B cell (primary cell): ENCODE measurements around the gene NPSR1. TPM values are rescaled to one million over a fixed set of nuclear protein-coding genes. Genes with fewer than 3 reads are reported as not detected.

Experiments used
- ATAC-seq: fragments of 200-7000 bp; cut with Tn5 transposase; one replicate; pipeline ENCODE4 v1.10.0; 2021; ENCODE audit warnings: low read depth, mild to moderate bottlenecking, moderate number of reproducible peaks, moderate library complexity
- CTCF ChIA-PET: fragments of 350-600 bp; sonication (Branson Sonifier 250); formaldehyde crosslinking; loops from one replicate; lab custom pipeline; 2021; ENCODE audit warnings: antibody characterized with exemption, inconsistent platforms; lab: Charles Lee
- POLR2A ChIA-PET: fragments of 350-600 bp; sonication (Branson Sonifier 250); formaldehyde crosslinking; loops from one replicate; lab custom pipeline; 2021; ENCODE audit warnings: antibody characterized with exemption; lab: Charles Lee
- DNase-seq: peaks from one replicate; pipeline ENCODE4 v3.0.0; 2013
- H2AFZ ChIP-seq: 2 replicates; pipeline ENCODE4 v1.6.1; 2012; ENCODE audit warnings: mild to moderate bottlenecking, low read depth, low read length; ENCODE audit not compliant: insufficient read depth, poor library complexity, severe bottlenecking
- H3K27ac ChIP-seq, 2 donors: 1 replicate in 1 of 2; 2 replicates in 1 of 2; pipeline ENCODE4 v1.5.1; 2012 to 2013; ENCODE audit warnings: low read length in 2 of 2, mild to moderate bottlenecking in 2 of 2, moderate library complexity in 1 of 2
- H3K27me3 ChIP-seq, 4 experiments: fragments of 200-600 bp in 1 of 4; sonication (generic) in 1 of 4; replicated peaks in 1 of 4; 1 replicate in 2 of 4; 2 replicates in 2 of 4; pipeline versions ENCODE4 v1.6.1 to v1.7.0; 2013 to 2016; ENCODE audit warnings: low read length in 3 of 4, mild to moderate bottlenecking in 2 of 4, mixed read lengths in 1 of 4, moderate library complexity in 1 of 4; ENCODE audit not compliant: insufficient read depth in 4 of 4, control insufficient read depth in 3 of 4; ENCODE audit errors: control extremely low read depth in 1 of 4
- H3K36me3 ChIP-seq, 2 experiments: replicated peaks in 1 of 2; 1 replicate in 1 of 2; 2 replicates in 1 of 2; pipeline versions ENCODE4 v1.6.1 to v1.7.1; 2013; ENCODE audit warnings: low read length in 1 of 2; ENCODE audit not compliant: insufficient read depth in 2 of 2, control insufficient read depth in 1 of 2; ENCODE audit errors: control extremely low read depth in 1 of 2, extremely low read depth in 1 of 2
- H3K4me1 ChIP-seq, 2 donors: fragments of 200-600 bp in 1 of 2; sonication (generic) in 1 of 2; 1 replicate in 1 of 2; 2 replicates in 1 of 2; pipeline versions ENCODE4 v1.5.1 to v1.6.1; 2013 to 2017; ENCODE audit warnings: low read length in 2 of 2; ENCODE audit not compliant: control insufficient read depth in 2 of 2, insufficient read depth in 2 of 2
- H3K4me2 ChIP-seq: replicated peaks from 2 replicates; pipeline ENCODE3; 2012; ENCODE audit warnings: mild to moderate bottlenecking, low read depth, low read length; ENCODE audit not compliant: poor library complexity, severe bottlenecking
- H3K4me3 ChIP-seq, 5 experiments: fragments of 200-600 bp in 1 of 5; sonication (generic) in 1 of 5; 1 replicate in 3 of 5; 2 replicates in 2 of 5; pipeline versions ENCODE4 v1.5.1 to v1.7.0; 2011 to 2016; ENCODE audit warnings: low read length in 4 of 5, mild to moderate bottlenecking in 4 of 5, low read depth in 2 of 5, control low read depth in 1 of 5, moderate library complexity in 1 of 5; ENCODE audit not compliant: insufficient read depth in 1 of 5; ENCODE audit errors: control extremely low read depth in 1 of 5, extremely low read depth in 1 of 5
- H3K79me2 ChIP-seq: fragments of 200-600 bp; sonication (generic); one replicate; pipeline ENCODE4 v1.6.0; 2016; ENCODE audit warnings: low read length; ENCODE audit not compliant: control insufficient read depth, insufficient read depth
- H3K9ac ChIP-seq: fragments of 200-600 bp; sonication (generic); 2 replicates; pipeline ENCODE4 v1.6.1; 2017; ENCODE audit warnings: mild to moderate bottlenecking, low read length, moderate library complexity
- H3K9me3 ChIP-seq, 3 donors: one replicate each; pipeline versions ENCODE4 v1.6.1 to v1.7.1; 2013; ENCODE audit warnings: low read length in 2 of 3; ENCODE audit not compliant: control insufficient read depth in 2 of 3, insufficient read depth in 1 of 3; ENCODE audit errors: control extremely low read depth in 1 of 3
- H4K20me1 ChIP-seq: 2 replicates; pipeline ENCODE4 v1.6.0; 2012; ENCODE audit warnings: mild to moderate bottlenecking, low read length; ENCODE audit not compliant: insufficient read depth, control insufficient read depth, poor library complexity, severe bottlenecking
- H3K27ac Mint-ChIP-seq: one replicate; pipeline ENCODE4 v1.8.0; 2021; ENCODE audit warnings: mixed read lengths
- H3K27me3 Mint-ChIP-seq: one replicate; pipeline ENCODE4 v1.8.0; 2021; ENCODE audit warnings: mixed read lengths
- H3K4me1 Mint-ChIP-seq: one replicate; pipeline ENCODE4 v1.8.0; 2021; ENCODE audit warnings: mixed read lengths
- H3K4me3 Mint-ChIP-seq: one replicate; pipeline ENCODE4 v1.8.0; 2021; ENCODE audit warnings: mixed read lengths
- H3K9me3 Mint-ChIP-seq: one replicate; pipeline ENCODE4 v1.8.0; 2022; ENCODE audit warnings: mixed read lengths; ENCODE audit not compliant: insufficient read depth
- CTCF ChIP-seq: fragments of 200-600 bp; IDR thresholded peaks from one replicate; pipeline ENCODE4 v1.8.0; 2022; ENCODE audit warnings: antibody characterized with exemption, mild to moderate bottlenecking
- EZH2 ChIP-seq: IDR thresholded peaks from 2 replicates; pipeline ENCODE4 v1.6.1; 2012; ENCODE audit warnings: borderline replicate concordance, low read depth, mild to moderate bottlenecking, moderate library complexity, low read length; ENCODE audit not compliant: insufficient read depth, poor library complexity, severe bottlenecking
- WGBS: methylation state at CpG from one replicate; pipeline ENCODE4 v1.1.5; 2013; ENCODE audit warnings: missing lambda C conversion rate; ENCODE audit not compliant: insufficient coverage; 5-methylcytosine and 5-hydroxymethylcytosine counted together
- intact Hi-C: fragments of 100-400 bp; cut with micrococcal nuclease; formaldehyde crosslinking; loops from one replicate; pipeline ENCODE4 v1.10.0; 2022
- polyA plus RNA-seq: library from polyadenylated mRNA; depleted of rRNA; stranded (reverse); fragments of >200 nt; gene quantifications from 2 replicates; pipeline ENCODE4 v1.2.3, GENCODE V29; 2012
- total RNA-seq, 2 donors: library from RNA; stranded (reverse); fragments of 120-200 nt in 1 of 2; gene quantifications; 1 replicate in 1 of 2; 2 replicates in 1 of 2; pipeline versions ENCODE4 v1.2.3 to v1.2.4, GENCODE V29; 2013 to 2022

NPSR1 gene
- total and polyA plus RNA-seq, 2 donors (not counting 1 experiment from before 2014, with no cell fraction given) = not detected

GRCh38 chr7:34841326-34841725, 183.3 kb downstream of the NPSR1 start:
- Histone ChIP-seq H4K20me1 (no peaks in the 10 kb centered on the region), H3K27ac (no peak overlapping the region), H3K36me3 (no peaks in the 10 kb centered on the region), H3K4me3 (no peak overlapping the region), H3K4me2 (no peak overlapping the region), H3K27me3 (no peaks in the 10 kb centered on the region), H3K79me2 (no peaks in the 10 kb centered on the region), H3K9ac (no peak overlapping the region), H3K9me3 (peaks cover 0 to 5% (median 0%) of the 10 kb centered on the region in 3 donors), H2AFZ (no peak overlapping the region), H3K4me1 (no peaks in the 10 kb centered on the region)
- CTCF ChIA-PET = interaction anchor here (1.3 kb wide), 1 partner anchor 16 kb away, joined by 4 read pairs; no protein-coding TSS in a partner anchor
- DNase-seq (no peak), ATAC-seq (no peak)
- no peaks in the 10 kb centered on the region for H3K4me1 Mint-ChIP-seq
- no peak overlapping the region for H3K27ac Mint-ChIP-seq
- H3K27me3 Mint-ChIP-seq = no peaks in the 10 kb centered on the region
- intact Hi-C loops = no loop called here
- POLR2A ChIA-PET = no interaction called here
- TF ChIP-seq CTCF = no peak
- TF ChIP-seq EZH2 = no peak
- WGBS = 89% methylated on average over 3 of the region's 4 CpGs
- H3K9me3 Mint-ChIP-seq = peaks cover 3% of the 10 kb centered on the region
- H3K4me3 Mint-ChIP-seq = no peak overlapping the region

DNA sequence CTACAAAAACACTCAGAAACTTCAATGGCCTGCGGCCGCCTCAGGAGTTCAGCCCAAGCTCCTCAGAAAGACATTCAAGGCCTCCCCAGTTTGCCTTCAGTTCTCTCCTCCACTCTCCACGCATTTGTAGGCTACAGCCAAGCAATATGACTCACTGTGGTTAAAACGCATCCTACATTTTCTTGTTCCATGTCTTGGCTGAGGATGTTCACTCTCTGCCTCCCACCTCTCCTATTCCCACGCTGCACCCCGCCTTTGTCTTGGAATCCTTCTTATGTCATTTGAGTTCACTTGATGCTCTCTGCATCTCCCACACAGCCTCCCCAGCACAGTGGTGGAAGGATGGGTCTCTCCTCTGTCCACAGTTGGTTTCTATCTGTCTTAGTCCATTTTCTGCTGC, 184.8 kb downstream of the NPSR1 start:
- H3K27me3 ChIP-seq = no peaks in the 10 kb centered on the region
- Mint-ChIP-seq H3K9me3 (peaks cover 3% of the 10 kb centered on the region), H3K27me3 (peaks cover 3% of the 10 kb centered on the region), H3K4me1 (no peaks in the 10 kb centered on the region), H3K4me3 (no peak overlapping the region), H3K27ac (no peak overlapping the region)
- H3K9ac ChIP-seq = no peak overlapping the region
- DNase-seq = no peak
- no peaks in the 10 kb centered on the region for H3K79me2 ChIP-seq
- 93% methylated on average over 6 of the region's 6 CpGs for WGBS
- POLR2A ChIA-PET = no interaction called here
- H3K4me2 ChIP-seq = no peak overlapping the region
- H4K20me1 ChIP-seq = no peaks in the 10 kb centered on the region
- ATAC-seq = no peak
- H3K4me3 ChIP-seq = no peak overlapping the region
- H3K27ac ChIP-seq = no peak overlapping the region
- TF ChIP-seq CTCF (no peak), EZH2 (no peak)
- no peak overlapping the region for H2AFZ ChIP-seq
- CTCF ChIA-PET = no interaction called here
- peaks cover 0 to 5% (median 0%) of the 10 kb centered on the region in 3 donors for H3K9me3 ChIP-seq
- no peaks in the 10 kb centered on the region for H3K36me3 ChIP-seq
- intact Hi-C loops = no loop called here
- H3K4me1 ChIP-seq = no peaks in the 10 kb centered on the region
